HG03342 (cell line): ENCODE results near the gene FNDC3B.
"Not testable (repeated sequence)": the region's sequence is repeated elsewhere in the genome, so short reads cannot be mapped to it uniquely, and the experiment has no call there.

Experiments
- ATAC-seq: cut with Tn5 transposase; IDR thresholded peaks from one replicate; pipeline ENCODE4 v1.9.1; 2021; ENCODE audit warnings: mild to moderate bottlenecking, moderate library complexity; ENCODE audit not compliant: unreplicated experiment

Gene FNDC3B

GRCh38 chr3:172254542-172254941 is 215.2 kb downstream of the FNDC3B start:
- ATAC-seq: no peak

GRCh38 chr3:172255321-172255720 is 215.9 kb downstream of the FNDC3B start:
- ATAC-seq: not testable (repeated sequence)

- ATAC-seq: no peak
Observed at GRCh38 chr3:172256101-172256734, 216.8 kb downstream of the FNDC3B start.

GRCh38 chr3:172257648-172258400 is 218.4 kb downstream of the FNDC3B start:
- ATAC-seq: no peak

GRCh38 chr3:172258624-172259023 is 219.2 kb downstream of the FNDC3B start:
- ATAC-seq: no peak

GRCh38 chr3:172259111-172259541 is 219.7 kb downstream of the FNDC3B start:
- ATAC-seq: no peak

GRCh38 chr3:172259726-172260248 is 220.4 kb downstream of the FNDC3B start:
- no peak for ATAC-seq

- ATAC-seq: no peak
Observed at GRCh38 chr3:172260381-172260780, 221.0 kb downstream of the FNDC3B start.

- ATAC-seq: no peak
Observed at GRCh38 chr3:172261054-172261453, 221.7 kb downstream of the FNDC3B start.

- no peak for ATAC-seq
Observed at GRCh38 chr3:172262991-172263608, 223.7 kb downstream of the FNDC3B start.

GRCh38 chr3:172263781-172264486 is 224.6 kb downstream of the FNDC3B start:
- no peak for ATAC-seq

GRCh38 chr3:172266103-172266502 is 226.7 kb downstream of the FNDC3B start:
- no peak for ATAC-seq

GRCh38 chr3:172268425-172268824 is 229.0 kb downstream of the FNDC3B start:
- no peak for ATAC-seq

GRCh38 chr3:172268868-172269267 is 229.5 kb downstream of the FNDC3B start:
- ATAC-seq: no peak

- ATAC-seq: peak; percentile 98
Observed at GRCh38 chr3:172270557-172271166, 231.3 kb downstream of the FNDC3B start.

GRCh38 chr3:172271386-172271976 is 232.1 kb downstream of the FNDC3B start:
- no peak for ATAC-seq

GRCh38 chr3:172272698-172273097 is 233.3 kb downstream of the FNDC3B start:
- ATAC-seq: no peak

- ATAC-seq: no peak
Observed at GRCh38 chr3:172273378-172273777, 234.0 kb downstream of the FNDC3B start.

- ATAC-seq: no peak
Observed at GRCh38 chr3:172274906-172275305, 235.5 kb downstream of the FNDC3B start.

- ATAC-seq: no peak
Observed at GRCh38 chr3:172275586-172275985, 236.2 kb downstream of the FNDC3B start.
